Activated CD4-positive, alpha-beta T cell treated with anti-CD3 and anti-CD28 coated beads, Interleukin-2, amount 50 U/mL, for 24 hours (primary cell): ENCODE results near the gene EHHADH.
"Not testable (repeated sequence)": the region's sequence is repeated elsewhere in the genome, so short reads cannot be mapped to it uniquely, and the experiment has no call there.

Experiments used
- DNase-seq, 2 donors: peaks; one replicate each; pipeline ENCODE4 v3.0.0-alpha.2; 2020; ENCODE audit warnings: low read depth in 1 of 2, low spot score in 1 of 2

EHHADH gene

DNA sequence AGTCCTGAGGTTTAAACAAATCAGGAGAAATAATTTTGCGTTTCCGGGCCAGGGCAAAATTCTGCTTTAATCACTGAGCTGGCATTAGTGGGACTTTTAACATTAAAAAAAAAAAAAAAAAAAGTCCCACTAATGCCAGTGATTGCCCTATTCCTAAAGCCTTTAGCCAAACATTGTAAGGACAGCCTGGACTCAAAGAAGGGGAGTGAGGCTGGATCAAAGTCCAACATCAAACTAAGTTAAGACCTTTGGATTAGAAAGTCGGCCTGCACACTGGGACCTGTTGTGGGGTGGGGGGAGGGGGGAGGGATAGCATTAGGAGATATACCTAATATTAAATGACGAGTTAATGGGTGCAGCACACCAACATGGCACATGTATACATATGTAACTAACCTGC is 716 bp downstream of the EHHADH start:
- DNase-seq: not testable (repeated sequence)

DNA sequence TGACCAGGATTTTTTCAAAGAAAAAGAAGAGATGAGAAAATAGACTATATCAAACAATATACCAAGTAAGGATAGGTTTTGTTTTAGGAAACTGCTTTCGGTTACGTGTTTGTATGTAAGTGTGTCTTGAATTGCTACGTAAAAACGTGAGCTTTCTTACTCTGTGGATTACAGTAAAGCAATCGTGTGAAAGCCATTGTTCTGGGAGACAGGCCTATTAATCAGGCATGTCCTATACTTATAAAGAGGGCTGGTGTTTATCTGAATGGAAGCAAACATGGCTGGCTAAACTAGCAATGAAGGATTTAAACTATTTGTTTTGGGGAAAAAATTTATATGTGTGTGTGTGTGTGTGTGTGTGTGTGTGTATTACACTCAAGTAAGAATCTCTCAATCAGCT is 2.6 kb downstream of the EHHADH start:
- DNase-seq: no peak

DNA sequence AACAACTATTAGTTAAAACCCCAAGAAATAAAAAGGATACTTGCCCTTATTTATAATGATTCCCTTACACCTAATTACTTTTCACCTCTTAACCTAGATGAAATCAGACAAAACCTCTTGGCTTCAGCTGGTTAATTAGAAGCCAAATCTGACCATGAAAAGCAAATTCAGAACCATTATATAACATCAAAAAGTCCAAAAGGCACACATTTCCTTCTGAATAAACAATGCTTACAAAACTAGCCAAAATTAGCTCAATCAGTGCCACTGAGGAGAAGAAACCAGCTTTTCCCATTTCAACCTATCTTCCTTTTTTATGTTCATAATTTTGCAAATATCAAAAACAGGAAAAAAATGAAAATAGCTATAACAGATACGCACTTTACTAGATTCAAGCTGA is 3.2 kb downstream of the EHHADH start:
- no peak for DNase-seq

DNA sequence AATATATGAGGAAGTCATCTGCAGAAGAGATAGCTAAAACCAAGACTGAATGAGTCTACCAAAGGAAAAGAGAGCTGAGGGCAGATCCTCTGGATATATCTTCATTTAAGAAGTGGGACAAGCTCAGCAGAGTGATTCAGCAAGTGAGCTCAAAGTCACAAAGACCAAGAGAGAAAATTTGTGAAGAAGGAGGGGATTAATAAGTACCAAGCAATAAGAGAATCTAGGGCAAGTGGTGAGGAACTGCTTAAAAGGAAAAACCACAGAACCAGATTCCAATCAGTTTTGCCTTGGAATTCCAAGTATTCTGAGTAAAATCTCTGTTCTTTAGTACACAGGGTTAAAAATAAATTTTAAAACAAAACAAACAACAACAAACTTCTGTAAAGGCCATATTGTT is 3.6 kb downstream of the EHHADH start:
- no peak for DNase-seq

DNA sequence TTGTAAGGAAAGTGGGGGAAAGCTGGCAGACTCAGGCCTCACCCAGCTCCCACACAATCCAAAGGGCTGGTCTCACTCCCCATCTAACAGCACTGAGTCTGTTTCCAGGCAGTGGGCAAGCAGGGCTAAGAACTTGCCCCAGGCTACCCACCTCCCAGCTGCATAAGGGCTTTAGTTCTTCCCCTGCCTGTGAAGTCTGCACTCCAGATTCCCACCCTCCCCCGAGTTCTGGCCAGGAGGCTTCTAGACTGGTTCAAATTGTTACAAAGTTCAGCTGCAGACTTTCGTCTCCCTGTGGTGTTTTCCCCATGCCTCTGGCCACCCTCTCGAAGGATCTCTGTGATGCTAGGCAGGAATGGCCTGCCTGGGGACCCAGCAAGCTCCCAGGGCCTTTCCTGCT is 11.2 kb downstream of the EHHADH start:
- DNase-seq: no peak

DNA sequence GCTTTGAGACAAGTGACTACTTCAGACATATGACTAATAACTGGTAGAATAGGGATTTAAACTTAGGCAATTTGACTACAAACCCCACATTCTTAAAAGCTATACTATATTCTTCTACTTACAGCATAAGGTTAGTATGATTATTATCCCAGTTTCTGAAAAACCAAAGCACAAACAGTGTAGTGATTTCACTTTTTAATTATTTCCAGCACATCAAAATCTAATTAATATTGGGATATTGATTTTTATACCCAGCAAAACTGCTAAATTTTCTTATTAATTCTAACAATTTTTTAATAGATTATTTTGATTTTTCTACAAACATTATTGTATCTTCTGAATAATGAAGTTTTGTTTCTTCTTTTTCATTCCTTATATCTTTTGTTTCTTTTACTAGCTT is 16.9 kb downstream of the EHHADH start:
- DNase-seq: no peak

DNA sequence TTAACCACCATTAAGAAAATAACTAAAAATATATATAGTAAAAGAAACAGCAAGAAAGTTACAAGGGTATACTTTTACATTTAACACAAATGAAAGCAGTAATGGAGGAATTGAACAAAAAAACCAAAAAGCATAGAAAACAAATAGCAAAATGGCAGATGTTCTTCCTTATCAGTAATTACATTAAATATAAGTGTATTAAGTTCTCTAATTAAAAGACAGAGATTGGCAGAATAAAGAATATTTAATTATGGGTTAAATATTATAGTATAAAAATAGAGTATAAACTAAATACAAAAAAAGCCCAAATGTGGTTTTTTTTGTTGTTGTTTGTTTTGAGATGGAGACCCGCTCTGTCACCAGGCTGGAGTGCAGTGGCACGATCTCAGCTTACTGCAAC is 20.5 kb downstream of the EHHADH start:
- DNase-seq: no peak

DNA sequence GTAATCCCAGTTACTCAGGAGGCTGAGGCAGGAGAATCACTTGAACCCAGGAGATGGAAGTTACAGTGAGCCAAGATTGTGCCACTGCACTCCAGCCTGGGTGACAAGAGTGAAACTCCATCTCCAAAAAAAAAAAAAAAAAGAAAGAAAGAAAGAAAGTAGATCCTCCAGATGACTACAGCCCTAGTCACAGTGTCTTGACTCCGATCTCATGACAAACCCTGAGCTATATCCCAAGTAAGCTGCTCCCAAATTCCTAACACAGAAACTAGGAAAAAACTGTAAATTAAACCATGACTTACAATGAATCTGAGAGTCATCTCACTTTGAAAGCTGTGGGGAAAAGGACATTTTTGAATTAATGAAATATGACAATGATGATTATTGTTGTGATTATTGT is 27.3 kb downstream of the EHHADH start:
- DNase-seq: not testable (repeated sequence)

DNA sequence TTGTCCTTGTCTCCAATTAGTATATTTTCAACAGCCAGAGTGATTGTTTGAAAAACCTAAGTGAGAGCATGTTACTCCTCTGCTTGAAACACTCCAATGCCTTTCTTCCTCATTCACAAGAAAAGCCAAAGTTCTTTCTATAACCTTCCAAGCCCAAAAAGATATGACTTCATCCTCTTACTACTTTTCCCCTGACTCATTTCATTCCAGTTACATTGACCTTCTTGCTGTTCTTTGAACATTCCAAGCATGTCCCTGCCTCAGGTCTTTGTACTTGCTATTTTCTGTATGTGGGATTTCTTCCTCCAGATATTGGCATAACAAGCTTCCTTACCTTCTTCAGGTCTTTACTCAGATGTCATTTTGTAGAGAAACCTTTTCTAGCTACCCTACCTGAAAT is 28.3 kb downstream of the EHHADH start:
- no peak for DNase-seq

DNA sequence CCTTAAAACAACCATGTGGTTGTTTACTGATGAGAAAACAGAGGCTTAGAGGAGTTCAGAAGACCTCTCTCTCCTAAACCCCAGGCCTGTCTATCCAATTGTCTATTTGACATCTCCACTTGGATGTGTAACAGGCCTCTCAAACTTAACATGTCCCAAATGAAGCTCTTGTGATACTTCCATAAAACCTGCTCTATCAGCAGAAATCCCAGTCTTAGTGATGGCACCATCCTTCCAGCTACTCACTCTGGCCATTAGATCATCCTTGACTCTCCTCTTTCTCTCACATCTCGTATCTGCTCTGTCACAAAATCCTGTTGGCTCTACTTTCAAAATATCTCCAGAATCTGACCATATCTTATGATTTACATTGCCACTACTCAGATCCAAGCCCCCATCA is 28.8 kb downstream of the EHHADH start:
- no peak for DNase-seq

DNA sequence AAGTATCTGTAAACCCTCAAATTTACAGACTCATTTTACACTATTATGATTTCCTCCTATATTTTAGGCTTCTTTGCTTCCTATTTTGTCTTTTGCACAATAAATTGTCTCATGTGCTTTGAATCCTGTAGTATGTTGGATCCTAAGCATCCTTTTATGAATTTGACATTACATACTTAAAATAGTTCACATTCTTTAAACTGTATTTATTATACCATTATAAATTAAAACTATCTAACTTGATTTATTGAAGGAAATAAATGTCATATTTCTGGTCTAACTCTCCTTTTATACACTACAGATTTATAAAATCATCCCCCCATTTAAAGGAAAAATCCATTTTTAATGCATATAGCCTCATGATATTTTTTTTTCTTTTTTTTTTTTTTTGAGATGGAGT is 32.6 kb downstream of the EHHADH start:
- DNase-seq: no peak

DNA sequence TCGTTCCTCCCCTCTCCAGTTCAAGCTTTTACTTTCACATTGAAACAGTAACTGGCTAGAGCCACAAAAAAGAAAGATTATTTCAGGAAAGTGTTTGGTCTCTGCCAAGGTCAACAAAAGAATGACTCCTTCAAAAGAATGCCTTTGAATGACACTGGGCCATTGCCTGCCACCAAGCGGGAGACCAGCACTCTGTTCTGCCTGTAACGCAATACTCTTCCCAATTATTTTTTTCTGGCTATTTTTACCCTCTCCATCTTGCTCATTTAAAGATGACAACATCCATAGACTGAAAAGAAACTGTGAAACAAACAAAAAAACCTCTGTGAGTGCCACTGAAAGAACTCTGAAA is 37.3 kb downstream of the EHHADH start:
- no peak for DNase-seq

DNA sequence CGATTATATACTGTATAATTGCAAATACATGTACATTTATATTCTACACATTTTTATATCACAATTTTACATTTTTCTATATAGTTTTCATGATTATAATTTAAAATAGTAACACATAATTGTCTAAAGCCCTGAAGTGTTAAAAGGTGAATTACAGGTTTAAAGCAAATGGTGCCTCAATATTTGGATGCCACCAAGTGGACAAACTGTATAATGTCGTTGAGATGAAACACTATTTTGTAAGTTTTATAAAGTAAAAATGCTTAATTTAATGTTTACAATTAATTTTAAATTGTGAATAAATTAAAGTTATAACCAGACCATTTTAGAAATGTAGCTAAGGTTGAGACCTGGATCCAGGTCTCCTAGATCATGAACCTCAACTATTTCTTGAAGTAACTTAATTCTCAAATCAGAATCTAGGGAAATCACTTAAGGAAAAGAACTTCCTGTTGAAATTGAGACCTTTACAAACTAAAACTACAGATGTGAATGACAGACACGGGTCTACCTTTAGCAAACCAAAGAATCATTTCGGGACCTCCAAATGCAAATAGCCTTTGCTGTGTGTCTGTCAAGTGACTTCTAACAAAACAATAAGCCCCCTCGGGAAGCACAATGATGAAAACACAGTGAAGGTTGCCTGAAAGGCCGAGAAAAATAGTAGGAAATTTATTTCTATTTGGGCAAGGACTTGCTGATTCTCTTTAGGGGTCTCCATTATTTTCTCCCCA is 37.8 kb downstream of the EHHADH start:
- DNase-seq: no peak

DNA sequence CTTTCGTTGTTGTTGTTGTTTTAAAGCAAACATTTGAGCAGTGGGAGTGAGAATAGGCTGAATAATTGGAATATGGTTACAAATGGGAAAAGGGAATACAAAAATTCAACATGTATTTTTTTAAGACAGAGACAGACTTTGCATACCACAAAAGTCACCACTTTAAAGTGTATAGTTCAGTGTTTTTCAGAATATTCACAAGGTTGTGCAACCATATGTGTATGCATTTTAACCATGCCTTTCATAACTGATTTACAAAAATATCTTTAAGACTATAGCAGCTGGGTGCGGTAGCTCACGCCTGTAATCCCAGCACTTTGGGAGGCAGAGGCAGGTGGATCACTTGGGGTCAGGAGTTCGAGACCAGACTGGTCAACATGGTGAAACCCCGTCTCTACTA is 41.3 kb downstream of the EHHADH start:
- DNase-seq: no peak

DNA sequence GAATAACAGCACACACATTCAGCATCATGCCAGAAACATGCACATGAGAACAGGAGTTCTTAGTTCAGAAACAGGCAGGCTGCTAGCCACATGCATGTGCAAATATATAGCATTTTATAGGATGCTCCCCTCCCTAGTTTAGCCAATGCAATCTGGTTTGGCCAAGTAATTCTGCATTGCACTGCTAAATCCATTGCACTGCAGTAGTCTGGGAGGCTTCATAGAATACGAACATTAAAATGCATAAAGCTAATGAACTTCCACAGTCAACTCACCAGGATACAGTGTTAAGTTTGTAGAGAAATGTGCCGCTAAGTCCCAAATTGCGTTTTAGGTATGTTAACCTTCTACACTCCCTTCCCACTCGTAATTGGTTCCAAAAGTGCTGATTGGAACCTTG is 41.8 kb downstream of the EHHADH start:
- no peak for DNase-seq

DNA sequence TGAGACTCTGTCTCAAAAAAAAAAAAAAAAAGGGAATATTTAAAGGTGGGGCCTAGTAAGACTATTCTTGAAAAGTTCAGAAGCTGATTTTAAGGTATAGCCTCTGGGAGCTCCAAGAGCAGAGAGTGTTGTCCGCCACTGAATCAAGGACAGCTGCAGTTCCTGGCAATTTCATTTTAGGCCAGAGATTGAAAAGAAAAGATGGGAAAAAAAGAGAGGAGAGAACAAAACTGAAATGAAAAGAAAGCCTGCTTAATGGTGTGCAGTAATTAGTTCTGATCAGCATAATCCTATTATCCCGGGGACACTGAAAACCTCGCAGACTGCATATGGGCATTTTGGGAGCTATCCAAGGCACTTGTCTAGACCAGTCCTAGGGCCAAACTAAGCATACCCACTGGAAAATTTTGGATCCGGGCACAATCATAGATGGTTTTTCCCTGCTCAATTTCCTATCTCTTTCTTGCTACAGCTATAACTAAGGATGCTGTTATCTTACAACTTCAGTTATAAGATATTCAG is 43.2 kb downstream of the EHHADH start:
- no peak for DNase-seq

DNA sequence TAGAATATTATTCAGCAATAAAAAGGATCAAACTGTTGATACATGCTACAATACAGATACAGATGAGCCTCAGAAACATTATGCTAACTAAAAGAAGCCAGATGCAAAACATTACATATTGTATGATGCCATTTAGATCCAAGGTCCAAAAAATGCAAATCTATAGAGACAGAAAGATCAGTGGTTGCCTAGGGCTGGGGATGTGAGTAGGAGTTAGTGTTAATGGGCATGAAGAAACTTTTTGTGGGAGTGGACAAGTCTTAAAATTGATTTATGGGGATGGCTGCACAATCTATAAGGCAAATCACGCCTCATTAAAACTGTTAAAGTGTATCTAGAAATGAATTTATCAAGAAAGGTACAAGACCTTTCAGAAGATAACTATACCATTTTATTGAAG is 45.0 kb downstream of the EHHADH start:
- DNase-seq: no peak

DNA sequence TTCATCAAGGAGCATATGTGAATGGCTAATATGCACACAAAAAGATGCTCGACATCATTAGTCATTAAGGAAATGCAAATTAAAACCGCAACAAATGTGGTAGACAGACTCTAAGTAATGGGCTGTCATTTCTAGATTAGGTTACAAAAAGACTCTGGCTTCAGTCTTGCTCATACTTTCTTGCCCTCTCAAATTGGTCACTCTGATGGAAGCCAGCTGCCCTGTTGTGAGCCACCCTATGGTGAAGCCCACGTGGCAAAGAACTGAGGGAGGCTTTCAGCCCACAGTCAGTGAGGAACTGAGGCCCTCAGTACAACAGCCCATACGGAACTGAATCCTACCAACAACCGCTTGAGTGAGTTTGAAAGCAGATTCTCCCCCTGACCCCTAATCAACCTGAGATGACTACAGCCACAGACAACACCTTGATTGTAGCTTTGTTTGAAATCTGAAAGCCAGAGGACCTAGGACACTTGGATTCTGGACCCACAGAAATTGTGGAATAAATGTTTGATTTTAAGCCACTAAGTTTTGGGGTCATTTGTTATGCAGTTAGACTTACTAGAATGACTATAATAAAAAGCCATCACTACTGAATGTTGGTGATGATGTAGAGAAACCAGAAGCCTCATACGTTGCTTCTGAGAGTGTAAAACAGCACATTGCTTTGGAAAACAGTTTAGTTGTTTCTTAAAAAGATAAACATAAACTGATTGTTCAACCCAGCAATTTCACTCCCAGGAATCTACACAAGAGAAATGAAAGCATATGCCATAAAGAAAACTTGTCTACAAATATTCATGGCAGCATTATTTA is 45.7 kb downstream of the EHHADH start:
- no peak for DNase-seq

DNA sequence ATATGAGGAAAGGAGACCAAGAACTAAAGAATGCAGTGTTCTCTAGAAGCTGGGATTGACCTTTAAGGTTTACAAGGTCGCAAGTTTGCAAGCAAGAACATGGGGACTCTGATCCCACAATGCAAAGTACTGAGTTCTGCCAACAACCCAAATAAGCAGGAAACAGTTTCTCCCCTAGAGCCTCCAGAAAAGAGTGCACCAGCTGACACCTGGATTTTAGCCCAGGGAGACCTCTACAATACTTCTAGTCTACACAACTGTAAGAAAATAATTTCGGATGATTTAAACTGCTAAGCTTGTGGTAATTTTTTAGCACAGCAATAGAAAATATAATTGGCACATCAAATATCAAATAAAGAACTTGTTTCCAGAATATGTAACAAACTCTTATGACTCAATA is 46.4 kb downstream of the EHHADH start:
- DNase-seq: no peak

DNA sequence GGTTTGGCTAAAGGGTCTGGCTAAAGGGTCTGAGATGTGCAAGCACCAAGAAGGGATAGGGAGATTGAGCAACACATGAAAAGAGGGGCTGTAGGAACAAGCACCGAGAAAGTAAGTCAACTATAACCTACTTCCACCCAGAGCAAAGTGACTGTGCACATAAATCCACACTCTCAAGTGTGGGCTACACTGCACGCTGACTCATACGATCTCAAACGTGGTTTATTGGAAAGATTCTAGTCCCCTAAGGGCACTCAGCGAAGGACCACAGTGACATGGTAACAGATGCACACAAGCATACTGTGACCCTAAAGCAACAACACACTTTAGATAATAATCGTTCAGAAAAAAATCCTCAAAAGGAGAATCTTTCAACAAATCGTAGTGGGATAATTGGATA is 48.0 kb downstream of the EHHADH start:
- no peak for DNase-seq

DNA sequence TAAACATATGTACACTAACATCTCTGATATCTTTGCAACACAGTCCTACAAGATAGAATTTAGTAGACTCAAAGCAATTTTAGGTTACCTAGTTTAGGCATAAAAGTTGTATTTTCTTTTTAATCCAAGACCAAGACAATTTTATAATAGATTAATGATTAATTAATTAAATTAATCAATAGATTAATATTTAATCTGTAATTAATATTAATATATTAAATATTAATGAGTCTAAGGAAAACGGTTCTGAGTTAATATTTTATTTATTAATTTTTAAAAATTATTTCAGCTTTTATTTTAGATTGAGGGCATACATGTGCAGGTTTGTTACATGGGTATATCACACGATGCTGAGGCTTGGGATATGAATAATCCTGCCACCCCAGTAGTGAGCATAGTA is 49.0 kb downstream of the EHHADH start:
- DNase-seq: no peak

DNA sequence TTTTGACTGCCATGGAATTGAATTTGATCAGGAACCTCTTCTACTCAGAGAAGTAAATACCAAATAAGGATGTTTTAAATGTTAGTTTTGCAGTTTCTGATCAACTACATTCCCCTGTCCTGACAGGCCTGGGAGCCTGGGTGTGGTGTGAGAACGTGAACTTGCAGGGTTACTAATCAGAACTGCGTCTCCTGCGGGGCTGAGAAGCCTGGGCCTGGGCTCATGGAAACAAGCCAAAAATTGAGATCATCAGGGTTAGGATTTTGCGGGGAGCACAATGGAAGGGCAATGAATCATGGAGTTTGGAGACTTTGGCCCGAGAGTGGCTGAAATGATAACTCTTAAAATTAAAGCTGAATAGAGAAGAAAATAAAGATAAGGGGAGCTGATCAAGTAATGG is 53.2 kb downstream of the EHHADH start:
- DNase-seq: no peak

DNA sequence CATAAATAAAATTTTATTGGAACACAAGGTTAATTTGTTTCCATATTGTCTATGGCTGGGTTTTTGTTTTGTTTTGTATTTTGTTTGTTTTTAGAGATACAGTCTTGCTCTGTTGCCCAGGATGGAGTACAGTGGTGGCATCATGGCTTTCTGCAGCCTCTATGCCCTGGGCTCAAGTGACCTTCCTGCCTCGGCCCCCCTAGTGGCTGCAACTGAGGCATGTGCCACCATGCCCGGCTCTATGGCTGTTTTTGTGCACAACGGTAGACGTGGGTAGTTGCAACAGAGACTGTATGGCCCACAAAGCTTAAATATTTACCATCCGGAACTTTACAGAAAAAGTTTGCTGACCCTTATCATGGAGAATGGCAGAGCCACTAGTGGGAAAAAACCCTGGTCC is 54.2 kb downstream of the EHHADH start:
- DNase-seq: no peak
